Putamen (tissue), 1 donor: ENCODE data around the gene FBXO8.

Source experiments
- DNase-seq: peaks from one replicate; pipeline ENCODE4 v3.0.0-alpha.2; 2016; ENCODE audit warnings: low spot score

Gene FBXO8

DNA sequence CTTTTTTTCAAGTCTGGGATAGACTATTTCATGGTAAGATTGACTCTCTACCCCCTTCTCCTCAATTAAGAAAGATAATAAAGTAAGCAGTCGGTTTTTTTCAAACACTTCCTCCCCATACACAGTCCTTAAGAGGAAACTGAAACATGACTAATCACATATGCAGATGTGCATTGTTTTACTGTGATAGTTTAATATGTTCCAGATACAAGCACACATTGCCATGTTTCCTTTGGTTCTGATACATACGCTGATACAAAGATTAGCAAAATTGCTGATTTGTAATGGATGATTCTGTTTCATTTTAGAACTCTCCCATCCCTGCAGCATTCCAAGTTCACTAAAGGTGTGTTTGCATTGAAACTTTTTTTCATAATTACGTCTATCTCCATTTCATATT lies 76.1 kb downstream of the FBXO8 start:
- DNase-seq: no peak

DNA sequence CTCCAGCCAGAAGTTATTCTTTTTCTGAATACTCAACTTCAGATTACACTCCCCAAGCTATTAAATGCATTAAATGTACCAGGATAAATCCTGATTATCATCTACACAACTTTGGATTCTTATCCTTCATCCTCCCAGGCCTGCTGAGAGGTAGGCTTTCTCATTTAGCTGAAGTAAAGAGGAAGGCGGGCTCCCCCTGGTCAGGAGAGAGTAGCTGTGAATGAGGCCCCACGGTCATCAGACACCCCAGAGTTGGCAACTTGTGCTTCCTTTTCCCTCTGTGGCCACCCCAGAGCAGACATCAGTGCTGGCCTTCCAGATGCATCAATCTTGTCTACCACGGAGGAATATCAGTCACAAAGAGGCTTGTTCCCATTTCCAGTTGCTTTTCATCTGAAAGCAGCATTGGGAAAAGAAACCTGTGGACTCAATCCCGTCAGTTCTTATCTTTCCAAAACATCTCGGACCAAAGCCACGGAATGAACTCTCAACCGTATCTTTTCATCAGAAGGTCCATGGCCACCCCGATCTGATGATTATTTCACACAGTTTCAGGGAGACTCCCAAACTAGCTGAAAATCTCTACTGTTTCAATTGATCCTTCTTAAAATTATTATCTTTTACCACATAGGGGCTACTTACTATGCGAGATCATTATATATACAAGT lies 79.2 kb downstream of the FBXO8 start:
- DNase-seq: no peak

DNA sequence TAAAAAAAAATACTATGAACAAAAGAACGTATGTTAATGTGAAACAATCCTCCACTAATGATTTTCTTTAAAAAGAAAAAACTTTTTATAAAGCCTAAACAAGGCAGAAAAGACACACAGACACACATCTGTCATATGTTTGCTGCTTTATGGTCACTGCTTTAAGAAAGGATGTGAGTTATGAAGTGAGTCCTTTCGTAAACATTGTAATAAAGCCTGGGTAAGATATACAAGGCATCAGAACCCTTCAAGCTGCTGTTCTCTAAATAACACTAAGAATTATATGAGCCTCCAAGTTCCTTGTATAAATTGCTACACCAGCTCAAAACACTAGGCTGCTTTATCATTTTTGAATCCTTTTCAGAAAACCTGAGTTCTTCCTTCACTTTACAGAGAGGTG lies 81.6 kb downstream of the FBXO8 start:
- no peak for DNase-seq

DNA sequence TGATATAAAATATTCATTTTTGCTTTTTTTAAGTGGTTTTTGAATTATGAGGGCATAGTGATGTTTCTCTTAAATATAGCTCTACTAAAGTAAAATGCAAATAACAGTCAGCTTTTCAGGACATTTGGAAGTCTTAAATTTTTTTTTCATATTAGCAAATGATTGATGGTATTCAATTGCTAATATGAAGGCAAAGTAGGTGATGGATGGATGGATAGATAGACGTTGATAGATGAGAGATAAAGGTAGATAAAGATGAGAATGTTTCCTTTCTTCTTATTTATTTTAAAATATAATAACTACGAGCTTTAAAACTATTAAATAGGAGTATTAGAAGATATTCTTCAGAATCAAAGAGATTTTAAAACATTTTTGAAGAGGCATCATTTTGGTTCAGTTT lies 83.7 kb downstream of the FBXO8 start:
- no peak for DNase-seq

DNA sequence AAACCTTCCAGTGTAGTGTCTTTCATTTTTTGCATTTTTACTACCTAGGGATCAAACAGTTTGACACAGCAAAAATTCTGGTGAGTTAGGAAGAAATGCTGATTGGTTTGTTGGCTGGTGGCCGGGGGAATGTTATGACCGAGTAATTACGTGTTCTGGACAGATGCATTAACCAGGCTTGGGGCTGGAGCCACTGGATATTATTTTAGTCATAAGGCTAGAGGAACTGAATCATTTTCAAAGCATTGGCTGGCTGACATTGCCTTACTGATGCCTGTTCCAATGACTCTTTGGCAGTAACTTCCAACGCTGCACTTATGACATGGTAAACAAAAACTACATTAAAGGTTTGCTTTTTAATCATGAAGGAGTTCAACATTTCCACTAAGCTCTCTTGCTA lies 84.6 kb downstream of the FBXO8 start:
- DNase-seq: no peak

DNA sequence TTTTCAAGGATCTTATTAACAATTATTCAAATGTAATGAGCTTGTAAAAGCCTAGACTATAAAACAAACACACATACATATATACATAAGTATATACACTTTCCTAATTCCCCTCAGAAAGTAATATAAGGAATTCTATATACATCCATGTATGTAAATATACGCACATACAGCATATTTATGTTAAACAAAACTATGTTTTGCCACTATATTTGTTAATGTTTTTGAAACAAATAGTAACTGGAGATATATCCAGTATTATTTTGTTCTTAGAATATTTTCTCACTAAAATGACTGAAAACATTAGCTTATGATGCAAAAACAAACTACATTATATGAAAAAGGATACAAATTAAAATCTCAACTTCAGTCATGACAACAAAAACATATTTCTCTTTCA lies 85.1 kb downstream of the FBXO8 start:
- no peak for DNase-seq

DNA sequence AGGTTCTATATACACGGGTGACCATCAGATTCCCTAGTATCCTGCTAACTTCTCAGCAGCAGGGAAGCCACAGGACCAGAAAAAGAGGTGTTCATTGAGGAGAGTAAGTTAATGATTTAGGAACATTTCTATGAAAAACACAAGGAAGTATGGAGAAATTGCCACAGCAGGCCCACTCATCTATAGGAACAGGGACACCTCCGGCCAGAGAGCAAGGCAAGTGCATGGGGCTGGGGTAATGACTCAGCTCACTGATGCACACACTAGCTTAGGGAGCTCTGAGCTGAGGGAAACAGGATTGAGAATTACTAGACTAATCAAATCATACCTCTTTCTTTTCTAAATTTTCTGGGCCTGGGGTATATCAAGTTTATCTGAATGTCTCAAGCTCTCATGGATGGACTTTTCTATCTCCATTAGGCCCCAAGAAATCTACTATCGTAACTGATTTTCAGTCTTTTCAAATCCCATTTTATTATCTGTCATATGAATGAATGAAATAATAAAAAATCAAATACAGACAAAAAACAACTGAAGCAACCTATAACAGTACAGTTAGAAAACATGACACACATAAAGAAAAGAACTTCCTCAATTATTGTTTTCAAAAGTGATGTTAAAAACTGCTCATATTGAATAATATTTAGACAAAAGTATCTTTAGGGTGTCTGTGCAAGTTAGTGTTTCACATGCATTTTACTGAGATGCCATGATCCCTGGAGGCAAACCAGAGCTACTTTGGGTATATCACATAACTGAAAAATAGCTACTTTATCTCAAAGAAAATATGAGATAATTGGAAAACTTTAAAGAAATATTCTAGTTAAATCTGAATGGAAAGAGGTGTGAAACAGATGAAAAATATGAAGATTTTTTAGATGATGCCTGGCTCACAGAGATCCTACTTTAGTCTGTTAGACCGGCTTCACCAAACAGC lies 89.8 kb downstream of the FBXO8 start:
- DNase-seq: no peak

DNA sequence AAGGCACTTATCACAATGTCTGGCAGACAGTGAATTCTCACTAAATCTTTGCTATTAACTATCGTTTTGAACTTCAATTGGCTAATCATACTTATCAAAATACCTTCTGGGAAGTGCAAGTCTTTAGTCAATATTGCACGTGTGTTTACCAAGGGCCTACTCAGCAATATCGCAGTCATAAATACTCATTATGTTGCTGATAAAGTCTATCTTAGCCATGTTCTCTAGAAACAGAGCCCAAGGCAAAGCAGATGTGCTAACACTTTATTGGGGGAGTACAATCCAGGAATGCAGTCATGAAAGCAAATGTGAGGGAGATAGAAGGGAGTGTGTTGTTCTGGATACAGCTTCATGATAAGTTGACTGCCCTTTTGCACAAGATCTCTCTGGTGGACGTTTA lies 90.5 kb downstream of the FBXO8 start:
- DNase-seq: no peak

DNA sequence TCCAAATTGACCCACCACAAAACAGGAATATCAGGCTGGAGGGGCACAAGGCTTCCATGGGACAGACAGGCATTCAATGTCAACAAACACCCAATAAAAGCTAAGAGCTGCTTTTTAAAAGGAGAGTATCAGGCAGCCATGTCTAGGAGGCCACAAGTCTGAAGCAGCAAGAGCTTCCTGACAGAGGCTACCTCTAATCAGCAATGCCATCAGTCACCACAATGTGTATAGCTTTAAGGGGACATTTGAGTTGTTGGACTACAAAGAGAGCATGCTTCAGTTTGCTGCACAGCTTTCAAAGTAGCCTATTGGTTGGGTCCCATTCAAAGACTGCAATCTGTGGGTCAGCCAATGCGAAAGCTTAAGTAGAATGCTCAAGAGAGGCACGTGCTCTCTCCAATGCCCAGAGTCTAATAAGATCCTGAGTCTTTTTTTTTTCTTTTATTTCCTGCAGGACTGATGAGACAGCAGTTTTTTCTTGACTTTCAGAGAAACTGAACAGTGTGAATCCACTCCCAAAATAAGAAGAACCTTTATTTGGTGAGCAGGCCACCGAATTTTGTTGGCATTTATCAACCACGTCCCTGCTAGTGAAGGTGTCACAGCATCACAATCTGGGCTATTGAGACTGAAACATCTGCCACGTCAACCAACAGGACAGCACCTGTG lies 92.5 kb downstream of the FBXO8 start:
- DNase-seq: no peak

DNA sequence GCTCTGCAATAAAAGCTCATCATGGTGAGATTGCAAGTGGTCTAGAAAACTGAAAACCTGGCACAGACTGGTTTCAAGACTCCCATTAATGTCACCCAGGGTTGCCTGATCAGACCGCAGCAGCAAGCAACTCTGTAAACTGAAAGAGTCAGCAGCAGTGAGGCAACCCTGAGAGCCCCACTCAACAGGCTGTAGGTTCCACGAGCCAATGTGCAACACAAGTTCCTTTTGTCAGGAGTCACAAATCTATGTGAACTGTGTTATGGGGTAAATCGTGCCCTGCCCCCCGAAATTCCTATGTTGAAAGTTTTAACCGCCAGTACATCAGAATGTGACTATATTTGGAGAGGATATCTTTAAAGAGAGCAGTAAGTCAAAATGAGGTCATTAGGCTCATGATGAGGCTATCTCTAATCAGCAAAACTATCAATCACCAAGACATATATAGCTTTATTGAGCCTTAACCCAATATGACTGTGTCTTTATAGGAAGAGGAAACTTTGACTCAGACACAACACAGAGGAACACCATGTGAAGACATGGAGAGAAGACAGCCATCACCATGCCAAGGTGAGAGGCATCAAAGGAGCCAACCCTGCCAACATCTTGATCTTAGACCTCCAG lies 94.0 kb downstream of the FBXO8 start:
- DNase-seq: no peak
